Mucosa of rectum (tissue), 2 donors: ENCODE results near the gene MYO10.

Experiments
- H3K27ac ChIP-seq, 2 donors: one replicate each; pipeline ENCODE4 v1.7.0; 2013; ENCODE audit warnings: inconsistent platforms in 2 of 2, low read depth in 2 of 2, low read length in 2 of 2
- H3K27me3 ChIP-seq, 2 donors: one replicate each; pipeline ENCODE4 v1.7.0; 2013; ENCODE audit warnings: low read length in 2 of 2; ENCODE audit not compliant: control insufficient read depth in 2 of 2, insufficient read depth in 2 of 2
- H3K36me3 ChIP-seq, 2 donors: one replicate each; pipeline ENCODE4 v1.7.0; 2013; ENCODE audit warnings: low read length in 2 of 2; ENCODE audit not compliant: control insufficient read depth in 2 of 2, insufficient read depth in 2 of 2
- H3K4me1 ChIP-seq, 2 donors: one replicate each; pipeline ENCODE4 v1.7.0; 2013; ENCODE audit warnings: low read length in 2 of 2, mild to moderate bottlenecking in 1 of 2; ENCODE audit not compliant: control insufficient read depth in 2 of 2, insufficient read depth in 2 of 2
- H3K4me3 ChIP-seq, 2 donors: one replicate each; pipeline ENCODE4 v1.7.0; 2013; ENCODE audit warnings: low read length in 2 of 2
- H3K9ac ChIP-seq, 2 donors: one replicate each; pipeline ENCODE4 v1.7.0; 2013; ENCODE audit warnings: low read length in 2 of 2, low read depth in 1 of 2, mild to moderate bottlenecking in 1 of 2
- H3K9me3 ChIP-seq, 2 donors: one replicate each; pipeline ENCODE4 v1.7.0; 2013; ENCODE audit warnings: low read length in 2 of 2; ENCODE audit not compliant: control insufficient read depth in 2 of 2
- donor health status: healthy.
- donor health status: Normal muscosa, but diverticular disease.

The MYO10 gene

DNA sequence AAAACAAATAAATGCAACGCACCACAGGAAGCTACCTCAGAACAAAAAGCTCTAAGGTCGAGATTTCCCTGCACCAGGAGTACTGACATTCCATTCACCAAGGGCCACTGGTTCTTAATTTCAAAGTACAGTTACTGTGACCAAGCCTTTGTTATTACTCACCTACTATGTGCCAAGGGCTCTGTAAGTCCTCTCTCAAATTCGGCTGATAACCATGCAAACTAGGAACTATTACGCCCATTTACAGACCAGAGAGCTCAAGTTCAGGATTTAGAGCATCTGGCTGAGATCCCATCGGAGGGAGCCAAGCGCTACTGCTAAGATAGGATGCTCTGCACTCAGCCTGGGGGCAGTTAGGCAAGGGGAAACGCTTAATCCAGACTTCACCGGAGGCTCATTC, 5.6 kb downstream of the MYO10 start:
- Histone ChIP-seq H3K4me3 (no peak overlapping the region), H3K27me3 (peaks cover 2% of the 10 kb centered on the region in 2 donors), H3K9me3 (no peaks in the 10 kb centered on the region), H3K9ac (peak overlapping the region in 1 of 2 donors; percentile 17), H3K27ac (peak overlapping the region; percentile 43 to 86), H3K4me1 (peaks cover 15 to 31% of the 10 kb centered on the region in 2 donors), H3K36me3 (peaks cover 0 to 2% of the 10 kb centered on the region in 2 donors)

GRCh38 chr5:16929831-16930230, 6.3 kb downstream of the MYO10 start:
- H3K9me3 ChIP-seq, result no peaks in the 10 kb centered on the region
- no peak overlapping the region for H3K4me3 ChIP-seq
- H3K9ac ChIP-seq, result no peak overlapping the region
- H3K4me1 ChIP-seq, result peaks cover 15 to 31% of the 10 kb centered on the region in 2 donors
- H3K27me3 ChIP-seq, result peaks cover under 1 to 2% of the 10 kb centered on the region in 2 donors
- H3K27ac ChIP-seq, result no peak overlapping the region
- peaks cover 0 to 2% of the 10 kb centered on the region in 2 donors for H3K36me3 ChIP-seq

DNA sequence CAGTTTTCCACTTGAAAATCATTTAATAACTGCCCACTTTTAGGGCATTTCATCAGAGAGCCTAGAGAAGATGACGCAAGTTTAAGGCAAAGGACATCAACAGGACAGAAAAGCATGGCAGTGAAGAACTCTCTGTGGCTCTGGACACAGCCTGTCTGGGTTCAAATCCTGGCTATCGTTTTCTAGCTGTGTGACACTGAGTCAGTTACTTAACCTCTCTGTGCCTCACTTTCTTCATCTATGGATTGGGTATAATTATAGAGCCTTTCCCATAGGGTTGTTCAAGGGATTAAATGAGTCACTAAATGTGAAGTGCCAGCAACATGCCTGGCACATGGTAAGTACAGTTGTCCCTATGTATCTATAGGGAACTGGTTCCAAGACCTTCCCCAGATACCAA, 6.7 kb downstream of the MYO10 start:
- Histone ChIP-seq H3K36me3 (peaks cover 0 to 2% of the 10 kb centered on the region in 2 donors), H3K4me1 (peaks cover 15 to 31% of the 10 kb centered on the region in 2 donors), H3K9me3 (no peaks in the 10 kb centered on the region), H3K27me3 (peaks cover 0 to 2% of the 10 kb centered on the region in 2 donors), H3K4me3 (no peak overlapping the region), H3K27ac (no peak overlapping the region), H3K9ac (no peak overlapping the region)

DNA sequence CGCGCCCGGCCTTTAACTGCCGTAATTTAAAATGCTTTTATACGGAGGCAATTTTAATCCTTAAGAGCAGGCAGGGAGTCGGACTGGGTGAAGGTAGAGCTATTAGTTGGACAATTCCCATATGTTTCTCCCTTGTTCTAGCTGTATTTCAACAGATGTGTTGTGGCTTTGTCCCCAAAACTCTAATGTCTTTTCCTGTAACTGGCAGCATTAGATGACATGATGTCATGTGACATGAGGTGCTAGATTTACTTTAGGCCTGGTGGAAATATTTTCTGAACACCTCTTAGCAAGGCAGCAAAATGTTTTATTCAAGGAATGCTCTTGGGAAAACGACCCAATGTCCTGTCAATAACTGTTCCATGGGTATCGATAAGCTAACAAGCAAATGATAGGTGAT, 8.5 kb downstream of the MYO10 start:
- Histone ChIP-seq H3K27ac (peak overlapping the region in 1 of 2 donors; percentile 6), H3K9ac (no peak overlapping the region), H3K4me1 (peaks cover 5 to 36% of the 10 kb centered on the region in 2 donors)

DNA sequence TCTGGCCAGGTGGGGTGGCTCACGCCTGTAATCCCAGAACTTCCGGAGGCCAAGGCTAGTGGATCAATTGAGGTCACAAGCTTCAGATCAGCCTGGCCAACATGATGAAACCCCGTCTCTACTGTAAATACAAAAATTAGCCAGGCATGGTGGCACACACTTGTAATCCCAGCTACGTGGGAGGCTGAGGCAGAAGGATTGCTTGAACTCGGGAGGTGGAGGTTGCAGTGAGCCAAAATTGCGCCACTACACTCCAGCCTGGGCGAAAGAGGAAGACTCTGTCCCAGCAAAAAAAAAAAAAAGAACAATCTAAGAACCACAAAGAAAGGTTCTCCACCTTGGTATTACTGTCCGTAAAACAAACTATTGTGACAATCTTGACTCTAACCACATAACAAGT, 9.7 kb downstream of the MYO10 start:
- no peaks in the 10 kb centered on the region for H3K27me3 ChIP-seq
- H3K9ac ChIP-seq, result no peak overlapping the region
- H3K27ac ChIP-seq, result no peak overlapping the region
- peaks cover 0 to 2% of the 10 kb centered on the region in 2 donors for H3K36me3 ChIP-seq
- no peaks in the 10 kb centered on the region for H3K9me3 ChIP-seq
- H3K4me1 ChIP-seq, result peaks cover 5 to 33% of the 10 kb centered on the region in 2 donors
- no peak overlapping the region for H3K4me3 ChIP-seq

More for the DNA sequence above, 8.5 kb downstream of the MYO10 start:
- Histone ChIP-seq H3K36me3 (peaks cover 0 to 2% of the 10 kb centered on the region in 2 donors), H3K4me3 (no peak overlapping the region), H3K27me3 (no peaks in the 10 kb centered on the region), H3K9me3 (no peaks in the 10 kb centered on the region)

DNA sequence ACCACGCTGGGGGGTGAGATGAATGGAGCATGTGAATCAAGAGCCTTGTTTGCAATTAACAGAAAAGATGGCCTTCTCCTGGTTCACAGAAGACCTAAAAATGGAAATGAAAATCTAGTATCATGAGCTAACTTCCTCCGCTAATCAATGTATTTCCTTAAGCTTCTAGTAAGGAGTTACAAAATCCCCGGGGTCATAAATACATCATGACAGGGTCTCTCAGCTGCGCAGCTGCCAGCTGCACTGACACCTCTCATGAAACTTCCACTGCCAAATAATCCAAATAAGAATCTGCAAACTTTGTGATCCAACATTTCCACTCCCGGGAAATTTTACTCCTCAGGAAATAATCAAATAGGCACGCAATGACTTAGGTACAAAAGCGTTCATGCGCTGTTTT, 11.9 kb downstream of the MYO10 start:
- peak overlapping the region in 1 of 2 donors; percentile 59 for H3K27ac ChIP-seq
- H3K9me3 ChIP-seq, result no peaks in the 10 kb centered on the region
- H3K4me1 ChIP-seq, result peaks cover 0 to 27% of the 10 kb centered on the region in 2 donors
- no peak overlapping the region for H3K4me3 ChIP-seq
- no peaks in the 10 kb centered on the region for H3K27me3 ChIP-seq
- H3K36me3 ChIP-seq, result no peaks in the 10 kb centered on the region
- no peak overlapping the region for H3K9ac ChIP-seq

DNA sequence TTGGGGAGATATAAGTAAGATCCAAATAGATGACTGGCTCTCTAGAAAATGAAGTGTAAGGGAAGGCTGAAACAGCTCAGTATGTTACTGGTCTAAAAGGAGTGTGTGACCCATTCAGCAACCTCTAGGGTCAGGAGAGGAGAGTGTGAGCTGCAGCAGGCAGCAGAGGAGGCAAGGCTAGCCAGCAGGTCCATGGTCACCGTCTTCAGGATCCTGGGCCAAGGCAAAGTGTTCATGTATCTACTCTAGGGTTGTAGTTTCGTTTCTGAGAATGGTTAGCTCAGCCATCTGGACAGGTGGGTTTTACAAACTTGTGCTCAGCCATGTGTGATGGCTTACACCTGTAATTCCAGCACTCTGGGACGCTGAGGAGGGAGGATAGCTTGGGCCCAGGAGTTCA, 13.7 kb downstream of the MYO10 start:
- no peak overlapping the region for H3K9ac ChIP-seq
- no peaks in the 10 kb centered on the region for H3K36me3 ChIP-seq
- no peaks in the 10 kb centered on the region for H3K9me3 ChIP-seq
- no peaks in the 10 kb centered on the region for H3K27me3 ChIP-seq
- H3K4me3 ChIP-seq, result no peak overlapping the region
- H3K4me1 ChIP-seq, result peaks cover 0 to 27% of the 10 kb centered on the region in 2 donors
- peak overlapping the region in 1 of 2 donors; percentile 25 for H3K27ac ChIP-seq

DNA sequence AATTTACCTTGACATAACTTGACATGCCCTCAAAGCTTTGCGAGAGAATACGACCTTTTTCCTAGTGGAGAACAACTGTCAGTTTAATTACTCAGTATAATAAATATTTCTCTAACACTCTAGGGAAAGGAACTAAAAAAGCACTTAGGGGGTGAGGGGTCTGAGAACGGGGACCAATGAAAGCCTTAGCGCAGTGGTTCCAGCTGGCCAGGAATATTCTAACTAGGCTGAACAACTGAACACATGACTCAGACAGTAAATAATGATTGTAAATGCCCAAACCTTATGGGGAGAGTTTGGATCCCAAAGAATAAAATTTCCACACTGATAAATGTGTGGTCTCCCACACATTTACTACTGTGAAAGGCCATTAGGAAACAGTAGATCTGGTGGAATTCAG, 14.9 kb downstream of the MYO10 start:
- Histone ChIP-seq H3K27me3 (no peaks in the 10 kb centered on the region), H3K9me3 (no peaks in the 10 kb centered on the region), H3K9ac (no peak overlapping the region), H3K36me3 (no peaks in the 10 kb centered on the region), H3K4me1 (peaks cover 0 to 24% of the 10 kb centered on the region in 2 donors), H3K27ac (no peak overlapping the region), H3K4me3 (no peak overlapping the region)

DNA sequence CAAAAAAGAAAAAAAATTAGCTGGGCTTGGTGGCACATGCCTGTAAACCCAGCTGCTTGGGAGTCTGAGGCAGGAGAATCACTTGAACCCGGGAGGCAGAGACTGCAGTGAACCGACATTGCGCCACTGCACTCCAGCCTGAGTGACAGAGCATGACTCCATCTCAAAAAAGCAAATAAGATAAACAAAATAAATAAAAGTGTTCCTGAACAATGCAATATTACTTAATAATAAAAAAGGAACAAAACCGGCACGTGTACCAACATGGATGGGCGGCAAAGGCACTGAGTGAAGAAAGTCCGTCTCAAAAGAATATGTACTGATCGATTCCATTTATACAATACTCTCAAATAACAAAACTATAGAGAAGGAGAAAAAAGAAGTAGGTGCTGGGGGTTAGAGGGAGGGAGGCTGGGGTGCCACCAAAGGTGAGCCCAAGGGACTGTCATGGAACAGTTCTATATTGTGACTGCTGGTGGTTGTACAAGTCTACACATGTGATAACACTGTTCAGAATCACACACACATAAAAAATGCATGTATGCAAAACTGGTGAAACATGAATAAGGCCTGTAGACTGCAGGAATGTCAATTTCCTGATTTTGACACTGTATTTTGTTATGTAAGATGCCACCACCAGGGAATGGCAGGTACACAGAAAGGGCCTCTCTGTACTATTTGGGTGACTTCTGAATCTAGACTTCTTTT, 15.8 kb downstream of the MYO10 start:
- no peaks in the 10 kb centered on the region for H3K36me3 ChIP-seq
- peaks cover 0 to 24% of the 10 kb centered on the region in 2 donors for H3K4me1 ChIP-seq
- H3K4me3 ChIP-seq, result no peak overlapping the region
- H3K9ac ChIP-seq, result no peak overlapping the region
- no peak overlapping the region for H3K27ac ChIP-seq
- no peaks in the 10 kb centered on the region for H3K9me3 ChIP-seq
- no peaks in the 10 kb centered on the region for H3K27me3 ChIP-seq

DNA sequence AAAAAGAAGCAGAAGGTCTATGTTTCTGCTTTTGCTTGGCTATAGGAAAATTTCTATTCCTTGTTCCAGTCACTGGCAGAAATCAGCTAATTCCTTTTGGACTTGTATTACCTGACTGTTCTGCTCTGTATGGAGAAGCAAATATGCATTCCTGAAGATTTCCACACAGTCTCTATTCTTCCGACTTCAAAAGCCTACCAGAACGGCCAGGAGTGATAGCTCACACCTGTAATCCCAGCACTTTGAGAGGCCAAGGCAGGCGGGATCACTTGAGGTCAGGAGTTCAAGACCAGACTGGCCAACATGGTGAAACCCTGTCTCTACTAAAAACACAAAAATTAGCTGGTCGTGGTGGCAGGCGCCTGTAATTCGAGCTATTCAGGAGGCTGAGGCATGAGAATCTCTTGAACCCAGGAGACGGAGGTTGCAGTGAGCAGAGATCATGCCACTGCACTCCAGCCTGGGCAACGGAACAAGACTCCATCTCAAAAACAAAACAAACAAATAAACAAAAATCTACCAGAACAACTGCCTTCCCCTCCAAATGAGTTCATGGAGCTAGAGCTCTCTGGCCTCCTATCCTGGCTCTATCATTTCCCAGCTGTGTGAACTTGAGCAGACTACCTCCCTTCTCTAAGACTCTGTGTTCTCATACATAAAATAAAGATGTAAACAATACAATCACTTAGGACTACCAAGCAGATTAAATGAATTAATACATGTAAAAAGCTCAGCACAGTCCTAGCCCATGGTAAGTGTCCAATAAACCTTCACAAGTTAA, 17.0 kb downstream of the MYO10 start:
- H3K4me3 ChIP-seq, result no peak overlapping the region
- H3K9ac ChIP-seq, result no peak overlapping the region
- H3K27ac ChIP-seq, result no peak overlapping the region
- H3K9me3 ChIP-seq, result no peaks in the 10 kb centered on the region
- peaks cover 4 to 29% of the 10 kb centered on the region in 2 donors for H3K4me1 ChIP-seq
- no peaks in the 10 kb centered on the region for H3K27me3 ChIP-seq
- H3K36me3 ChIP-seq, result no peaks in the 10 kb centered on the region
